Fibroblast of skin of right quadriceps (primary cell): Measurements from ENCODE around the gene SEC24D.

Source experiments
- DNase-seq: peaks from one replicate; pipeline ENCODE4 v3.0.0-alpha.2; 2013

SEC24D gene

GRCh38 chr4:118839221-118839927 lies 3.4 kb upstream of the SEC24D start:
- DNase-seq: no peak

GRCh38 chr4:118837121-118837507 lies 1.2 kb upstream of the SEC24D start:
- no peak for DNase-seq

GRCh38 chr4:118836301-118837120 lies 585 bp upstream of the SEC24D start:
- peak; percentile 77 for DNase-seq

- DNase-seq: peak; percentile 89
Measured at GRCh38 chr4:118834960-118835569, 861 bp downstream of the SEC24D start.

GRCh38 chr4:118834070-118834469 lies 1.9 kb downstream of the SEC24D start:
- DNase-seq: no peak

DNA sequence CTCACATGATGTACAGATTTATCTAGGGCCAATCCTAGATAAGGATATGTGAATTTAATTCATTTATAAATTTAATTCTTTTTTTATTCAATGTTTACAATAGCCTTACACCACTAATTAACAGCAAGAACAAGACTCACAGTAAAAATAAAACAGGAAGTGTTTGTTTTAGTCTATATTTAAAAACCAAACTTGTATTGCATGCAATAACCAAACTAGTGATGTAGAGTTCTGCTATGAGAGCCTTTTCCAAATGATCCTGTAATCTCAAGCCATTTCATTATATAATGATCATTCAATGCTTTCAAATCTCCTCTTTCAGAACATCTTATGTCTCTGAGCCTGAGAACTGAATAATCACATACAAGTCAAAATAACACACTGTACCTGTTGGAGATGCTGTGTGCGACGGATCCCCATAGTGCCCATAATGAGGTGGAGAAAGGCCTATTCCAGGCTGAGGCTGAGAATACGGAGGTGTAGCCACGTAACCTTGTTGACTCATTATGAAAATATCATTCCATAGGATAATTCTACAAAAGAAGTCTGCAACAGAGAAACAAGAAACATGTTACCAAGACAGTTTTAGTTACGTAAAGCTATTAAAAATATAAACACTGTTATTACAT lies 2.6 kb downstream of the SEC24D start:
- DNase-seq: no peak

DNA sequence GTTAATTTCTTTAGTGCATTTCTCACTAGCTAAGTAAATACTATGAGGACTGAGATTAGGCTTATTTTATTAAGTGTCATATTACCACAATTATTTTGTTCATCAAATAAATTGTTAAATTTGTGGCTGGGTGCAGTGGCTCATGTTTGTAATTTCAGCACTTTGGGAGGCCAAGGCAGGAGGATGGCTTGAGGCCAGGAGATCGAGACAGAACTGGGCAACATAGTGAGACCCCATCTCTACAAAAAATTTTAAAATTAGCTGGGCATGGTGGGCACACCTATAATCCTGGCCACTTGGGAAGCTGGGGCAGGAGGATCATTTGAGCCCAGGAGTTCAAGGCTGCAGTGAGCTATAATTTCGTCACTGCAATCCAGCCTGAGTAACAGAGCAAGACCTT lies 6.8 kb downstream of the SEC24D start:
- DNase-seq: no peak

DNA sequence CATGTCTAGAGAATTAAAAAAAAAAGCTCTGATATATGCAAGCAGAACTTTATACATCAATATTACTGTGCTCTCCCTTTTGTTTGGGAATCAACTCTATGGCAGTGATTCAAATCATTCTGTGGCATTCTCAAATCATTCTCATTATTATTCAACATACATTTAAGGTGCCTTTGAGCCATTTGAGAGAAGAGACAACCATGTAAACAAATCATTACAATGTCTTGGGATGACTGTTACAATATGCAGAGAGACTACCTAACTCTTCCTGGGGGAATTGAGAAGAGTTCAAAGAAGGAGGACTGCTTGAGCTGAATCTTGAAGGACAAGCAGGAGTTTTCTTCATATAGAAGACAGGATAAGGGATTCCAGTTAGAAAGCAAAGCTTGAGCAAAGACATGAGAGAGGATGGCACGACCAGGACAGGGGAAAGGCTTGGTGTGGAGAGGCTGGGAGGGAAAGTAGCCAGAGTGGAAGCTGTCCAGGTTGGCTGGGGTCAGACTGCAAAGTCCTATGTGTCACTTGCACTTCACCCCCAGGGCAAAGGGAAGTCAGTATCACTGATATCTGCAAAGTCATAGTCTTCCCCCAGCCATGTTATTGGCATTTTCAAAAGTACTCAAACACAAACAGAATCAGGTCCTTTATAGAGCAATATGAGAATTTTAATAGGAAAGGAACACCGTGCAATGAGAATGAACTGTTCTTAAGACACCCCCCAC lies 9.0 kb downstream of the SEC24D start:
- no peak for DNase-seq

DNA sequence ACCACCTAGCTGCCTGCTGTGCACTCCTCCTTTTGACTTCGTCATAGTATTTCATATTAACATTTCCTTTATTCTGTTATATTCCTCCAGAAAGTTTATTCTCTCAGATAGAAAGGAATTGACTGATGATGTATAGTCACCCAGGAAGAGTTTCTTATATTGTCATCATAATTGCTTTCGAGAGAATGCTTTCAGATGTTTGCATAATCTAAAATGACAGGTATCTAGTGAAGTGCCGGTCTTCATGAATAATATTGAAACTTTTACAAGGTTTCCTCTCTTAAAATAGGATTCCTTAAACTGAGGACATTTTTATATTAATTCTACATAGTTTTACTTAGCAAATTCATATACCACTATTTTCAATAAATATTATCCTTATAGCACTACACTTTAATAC lies 10.1 kb downstream of the SEC24D start:
- DNase-seq: no peak

GRCh38 chr4:118824141-118824540 lies 11.8 kb downstream of the SEC24D start:
- DNase-seq: no peak

GRCh38 chr4:118823471-118823870 lies 12.5 kb downstream of the SEC24D start:
- no peak for DNase-seq

- no peak for DNase-seq
Measured at GRCh38 chr4:118821590-118822293, 14.2 kb downstream of the SEC24D start.

DNA sequence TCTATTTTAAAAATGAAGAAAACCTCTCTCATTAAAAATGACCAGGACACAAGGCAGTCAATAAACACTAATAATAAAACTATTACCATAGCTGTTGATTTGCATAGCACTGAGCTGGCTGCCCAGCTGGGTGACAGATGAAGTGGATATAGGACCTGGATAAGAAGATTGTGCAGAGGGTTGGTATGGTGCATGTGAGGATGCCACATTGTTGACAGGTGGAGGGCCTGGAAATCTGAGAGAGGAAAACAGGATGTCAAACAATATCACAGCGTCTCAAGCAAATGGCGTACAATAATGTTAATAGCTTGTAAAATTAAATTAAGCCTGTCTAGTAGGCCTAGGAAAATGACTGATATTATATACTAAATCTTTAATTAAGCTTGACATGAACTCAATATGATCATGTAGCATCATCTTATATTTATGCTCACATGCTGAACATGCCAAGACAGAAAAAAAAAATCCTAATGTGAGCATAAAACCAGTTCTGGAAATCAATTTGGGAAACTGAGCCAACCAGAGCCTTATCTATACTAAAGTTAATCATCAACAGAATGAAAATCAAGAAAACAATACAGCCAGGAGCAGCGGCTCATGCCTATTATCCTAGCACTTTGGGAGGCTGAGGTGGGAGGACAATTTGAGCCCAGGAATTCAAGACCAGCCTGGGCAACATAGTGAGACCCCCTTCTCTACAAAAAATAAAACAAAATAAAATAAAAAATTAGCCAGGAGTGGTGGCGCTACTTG lies 18.6 kb downstream of the SEC24D start:
- no peak for DNase-seq

DNA sequence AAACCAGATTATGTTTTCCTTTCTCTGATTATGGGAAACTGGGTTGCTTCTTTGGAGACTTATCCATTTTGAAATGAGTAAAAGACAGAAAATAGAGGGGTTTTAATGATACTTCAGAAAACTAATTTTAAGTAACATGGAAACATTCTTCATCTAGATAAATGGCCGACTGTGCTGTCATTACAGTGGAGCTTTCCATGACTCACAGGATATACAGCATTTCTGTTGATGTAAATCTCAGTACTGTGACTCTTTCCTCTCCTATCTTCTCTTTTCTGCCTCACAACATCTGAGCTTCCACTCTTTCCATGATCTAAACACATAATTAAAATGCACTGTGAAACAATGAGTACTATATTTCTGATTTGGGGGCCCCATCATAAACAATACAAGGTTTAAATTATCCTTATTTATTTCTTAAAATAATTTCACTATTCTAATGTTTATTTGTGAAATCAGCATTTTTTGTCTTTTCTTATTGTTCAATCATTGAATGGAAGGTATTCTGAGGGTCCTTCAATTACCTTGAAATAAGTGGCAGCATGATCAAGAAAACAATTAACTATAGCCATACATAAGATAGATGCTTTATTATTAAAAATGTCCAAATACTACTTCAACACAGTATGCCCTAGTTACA lies 19.3 kb downstream of the SEC24D start:
- peak; percentile 66 for DNase-seq

DNA sequence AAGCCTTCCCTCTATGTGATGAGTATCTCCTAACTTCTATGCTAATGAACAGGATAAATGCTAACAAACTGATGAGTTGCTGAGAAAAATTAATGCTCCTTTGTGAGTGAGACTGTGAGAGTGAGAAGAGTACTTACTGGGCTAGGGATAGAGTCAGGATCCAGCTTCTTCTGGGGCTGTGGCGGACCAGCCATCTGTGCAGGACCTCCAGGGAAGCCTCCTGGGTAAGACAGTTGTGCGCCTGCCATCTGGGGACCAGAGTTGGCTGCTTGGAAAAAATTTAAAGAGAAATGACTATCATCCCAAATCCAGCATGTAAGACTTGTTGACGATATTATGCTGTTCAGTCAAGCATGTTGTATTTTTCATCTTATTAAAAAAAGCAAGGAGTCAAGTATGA lies 21.0 kb downstream of the SEC24D start:
- DNase-seq: no peak

GRCh38 chr4:118814058-118814457 lies 21.9 kb downstream of the SEC24D start:
- DNase-seq: no peak

DNA sequence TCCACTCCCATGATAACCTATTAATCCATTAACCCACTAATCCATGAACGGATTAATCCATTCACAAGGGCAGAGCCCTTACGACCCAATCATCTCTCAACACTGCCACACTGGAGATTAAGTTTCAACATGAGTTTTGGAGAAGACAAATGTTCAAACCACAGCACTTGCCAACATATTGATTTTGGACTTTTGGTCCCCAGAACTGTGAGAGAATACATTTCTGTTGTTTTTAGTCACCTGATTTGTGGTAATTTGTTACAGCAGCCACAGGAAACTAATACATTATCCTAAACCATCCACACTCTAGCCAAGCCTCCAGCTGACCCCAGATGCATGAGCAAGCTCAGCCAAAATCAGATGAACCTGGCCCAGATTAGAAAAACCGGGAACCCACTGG lies 22.4 kb downstream of the SEC24D start:
- DNase-seq: no peak

DNA sequence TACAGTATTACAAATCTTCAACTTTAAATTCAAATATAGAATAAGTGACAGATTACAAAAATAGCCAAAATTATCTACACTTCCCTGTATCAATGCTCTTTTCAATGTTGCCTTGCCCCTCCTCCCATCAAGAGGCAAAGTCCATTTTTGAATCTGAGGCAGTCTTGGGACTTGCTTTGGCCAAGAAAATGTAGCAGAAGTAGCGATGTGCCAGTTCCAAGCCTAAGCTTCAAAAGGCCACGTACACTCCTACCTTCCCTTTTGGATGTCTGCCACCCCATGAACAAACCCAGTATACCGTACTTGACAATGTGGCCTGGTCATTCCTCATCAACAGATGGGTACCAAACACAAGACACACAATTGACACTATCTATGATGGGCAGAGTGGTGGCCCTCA lies 24.1 kb downstream of the SEC24D start:
- DNase-seq: no peak

DNA sequence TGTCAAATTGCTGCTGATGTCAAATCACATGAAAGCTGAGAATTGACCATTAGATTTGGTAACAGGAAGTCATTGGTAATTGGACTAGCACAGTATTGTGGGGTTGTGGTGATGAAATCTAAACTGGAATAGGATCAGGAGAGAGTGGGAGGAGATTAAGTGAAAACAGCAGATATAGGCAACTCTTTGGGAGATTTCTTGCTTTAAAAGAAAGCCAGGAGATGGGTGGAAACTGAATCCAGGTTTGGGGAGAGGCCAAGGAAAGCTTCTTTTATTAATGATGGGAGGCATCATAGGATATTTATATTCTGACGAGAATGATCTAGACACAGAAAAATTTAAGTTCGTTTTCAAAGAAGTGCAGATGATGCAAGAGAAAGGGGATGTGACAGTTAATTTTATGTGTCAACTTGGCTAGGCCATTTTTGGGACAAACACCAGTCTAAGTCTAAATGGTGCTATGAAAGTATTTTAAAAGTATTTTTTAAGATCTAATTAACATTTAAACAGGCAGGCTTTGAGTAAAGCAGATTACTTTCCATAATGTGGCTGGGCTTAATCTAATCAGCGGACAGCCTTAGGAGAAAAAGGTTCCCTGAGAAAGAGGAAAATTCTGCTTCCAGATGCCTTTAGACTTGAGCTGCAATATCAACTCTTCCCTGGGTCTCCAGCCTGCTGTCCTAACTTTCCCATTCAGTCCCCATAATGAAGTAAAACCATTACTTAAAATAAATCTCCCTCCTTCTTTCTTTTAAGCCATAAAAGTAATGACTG lies 24.7 kb downstream of the SEC24D start:
- DNase-seq: peak; percentile 88

- DNase-seq: no peak
Measured at GRCh38 chr4:118807659-118808058, 28.3 kb downstream of the SEC24D start.
